OCI-LY1 (cell line): ENCODE measurements around the gene ST3GAL2.

Experiments
- H2AFZ ChIP-seq: fragments of 200-600 bp; sonication (generic), shearing (Covaris generic); 2 replicates; pipeline ENCODE4 v1.6.0; 2014; ENCODE audit warnings: antibody characterized with exemption, mild to moderate bottlenecking, low read length
- H3F3A ChIP-seq: fragments of 200-600 bp; sonication (generic), shearing (Covaris generic); 2 replicates; pipeline ENCODE4 v1.6.0; 2014; ENCODE audit warnings: mild to moderate bottlenecking, antibody characterized with exemption, low read length, moderate library complexity; ENCODE audit not compliant: insufficient read depth
- H3K27ac ChIP-seq: fragments of 200-600 bp; sonication (generic); 2 replicates; pipeline ENCODE4 v1.5.1; 2014; ENCODE audit warnings: low read length, mixed run types, mild to moderate bottlenecking, low read depth; ENCODE audit not compliant: poor library complexity, severe bottlenecking
- H3K27me3 ChIP-seq: fragments of 200-600 bp; sonication (generic); 2 replicates; pipeline ENCODE4 v1.6.0; 2014; ENCODE audit warnings: antibody characterized with exemption, mild to moderate bottlenecking, low read length, moderate library complexity; ENCODE audit not compliant: insufficient read depth
- H3K36me3 ChIP-seq: fragments of 200-600 bp; sonication (generic); 2 replicates; pipeline ENCODE4 v1.6.1; 2014; ENCODE audit warnings: mild to moderate bottlenecking, antibody characterized with exemption, low read length, moderate library complexity, mixed read lengths; ENCODE audit not compliant: insufficient read depth
- H3K4me1 ChIP-seq: fragments of 200-600 bp; sonication (generic); 2 replicates; pipeline ENCODE4 v1.5.1; 2014; ENCODE audit warnings: mild to moderate bottlenecking, low read length, moderate library complexity; ENCODE audit not compliant: insufficient read depth, severe bottlenecking
- H3K4me2 ChIP-seq: fragments of 200-600 bp; sonication (generic), shearing (Covaris generic); 2 replicates; pipeline ENCODE4 v1.6.1; 2014; ENCODE audit warnings: low read length
- H3K4me3 ChIP-seq: fragments of 200-600 bp; sonication (generic); 2 replicates; pipeline ENCODE4 v1.5.1; 2014; ENCODE audit warnings: low read length, low read depth, mild to moderate bottlenecking, mixed read lengths; ENCODE audit not compliant: poor library complexity, severe bottlenecking
- H3K79me2 ChIP-seq: fragments of 200-600 bp; shearing (Covaris generic); 2 replicates; pipeline ENCODE4 v1.6.1; 2016; ENCODE audit warnings: mixed run types, low read length, mixed read lengths; ENCODE audit not compliant: insufficient read depth
- H3K9ac ChIP-seq: fragments of 200-600 bp; sonication (generic), shearing (Covaris generic); 2 replicates; pipeline ENCODE4 v1.6.1; 2014; ENCODE audit warnings: mild to moderate bottlenecking, low read length, mixed read lengths
- H3K9me2 ChIP-seq: fragments of 200-600 bp; sonication (generic), shearing (Covaris generic); 2 replicates; pipeline ENCODE4 v1.6.1; 2014; ENCODE audit warnings: low read depth, mild to moderate bottlenecking, low read length, mixed read lengths
- H3K9me3 ChIP-seq: fragments of 200-600 bp; shearing (Covaris generic); 2 replicates; pipeline ENCODE4 v1.6.1; 2014; ENCODE audit warnings: low read length, mixed read lengths
- H4K20me1 ChIP-seq: fragments of 200-600 bp; sonication (generic), shearing (Covaris generic); 2 replicates; pipeline ENCODE4 v1.6.0; 2016; ENCODE audit warnings: mild to moderate bottlenecking, low read length; ENCODE audit not compliant: insufficient read depth
- CTCF ChIP-seq: fragments of 200-600 bp; sonication (generic), shearing (Covaris generic); IDR thresholded peaks from 2 replicates; pipeline ENCODE4 v1.5.1; 2017; ENCODE audit warnings: mild to moderate bottlenecking, antibody characterized with exemption, low read length, moderate library complexity, mixed read lengths
- EZH2 ChIP-seq: fragments of 200-600 bp; sonication (generic), shearing (Covaris generic); IDR thresholded peaks from 2 replicates; pipeline ENCODE4 v1.8.0; 2017; ENCODE audit warnings: borderline replicate concordance, mixed run types, mild to moderate bottlenecking, antibody characterized with exemption, low read length, moderate library complexity, mixed read lengths

Gene ST3GAL2

DNA sequence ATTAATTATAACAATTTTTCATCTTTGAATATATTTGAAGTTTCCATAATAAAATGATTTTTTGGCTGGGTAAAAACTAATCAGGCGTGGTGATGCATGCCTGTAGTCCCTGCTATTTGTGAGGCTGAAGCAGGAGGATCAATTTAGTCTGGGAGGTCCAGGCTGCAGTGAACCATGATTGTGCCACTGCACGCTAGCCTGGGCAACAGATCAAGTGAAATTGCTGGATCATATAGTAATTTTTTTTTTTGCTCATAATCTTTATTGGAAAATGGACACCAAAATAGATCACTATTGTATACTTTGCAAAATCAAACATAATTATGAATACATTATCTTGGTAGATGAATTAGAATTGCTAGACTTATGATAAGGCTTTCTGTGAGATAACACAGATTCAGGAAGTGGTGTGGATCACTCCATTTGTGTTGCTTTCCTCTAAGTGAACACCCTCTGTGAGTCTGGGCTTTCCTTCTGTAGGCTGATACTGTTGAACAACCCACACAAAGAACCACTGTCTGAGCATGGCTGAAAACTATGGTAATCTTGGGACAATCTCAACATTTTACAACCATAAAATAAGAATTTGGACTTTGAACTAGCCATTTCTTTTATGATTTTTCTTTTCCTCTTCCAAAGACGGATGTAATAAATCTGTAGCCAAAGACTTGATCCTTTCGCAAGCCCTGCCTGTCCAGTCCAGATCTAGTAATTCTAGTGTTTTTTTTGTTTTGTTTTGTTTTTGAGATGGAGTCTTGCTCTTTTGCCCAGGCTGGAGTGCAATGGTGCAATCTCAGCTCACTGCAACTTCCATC lies 5.6 kb upstream of the ST3GAL2 start:
- Histone ChIP-seq H3F3A (no peaks in the 10 kb centered on the region), H3K4me1 (peaks cover 8% of the 10 kb centered on the region), H3K4me2 (no peak overlapping the region), H3K4me3 (no peak overlapping the region), H3K79me2 (no peaks in the 10 kb centered on the region), H3K9ac (no peak overlapping the region), H3K9me3 (no peaks in the 10 kb centered on the region), H3K9me2 (no peaks in the 10 kb centered on the region), H4K20me1 (no peaks in the 10 kb centered on the region), H3K27me3 (no peaks in the 10 kb centered on the region), H2AFZ (no peak overlapping the region), H3K27ac (no peak overlapping the region), H3K36me3 (no peaks in the 10 kb centered on the region)
- TF ChIP-seq CTCF (no peak), EZH2 (no peak)

GRCh38 chr16:70442344-70442743 lies 3.4 kb upstream of the ST3GAL2 start:
- Histone ChIP-seq H3K27ac (no peak overlapping the region), H3K79me2 (0 out of 2 replicates have a peak, but pooled peaks cover 6% of the 10 kb centered on the region), H3K9ac (no peak overlapping the region), H3K4me1 (peaks cover 18% of the 10 kb centered on the region), H3K36me3 (no peaks in the 10 kb centered on the region), H2AFZ (no peak overlapping the region), H3K4me2 (no peak overlapping the region), H4K20me1 (no peaks in the 10 kb centered on the region), H3K4me3 (no peak overlapping the region), H3K9me2 (no peaks in the 10 kb centered on the region), H3K27me3 (no peaks in the 10 kb centered on the region), H3K9me3 (no peaks in the 10 kb centered on the region), H3F3A (no peaks in the 10 kb centered on the region)
- no peak for TF ChIP-seq CTCF

GRCh38 chr16:70441406-70441990 lies 2.6 kb upstream of the ST3GAL2 start:
- no peak overlapping the region for H3K4me2 ChIP-seq
- no peaks in the 10 kb centered on the region for H4K20me1 ChIP-seq
- TF ChIP-seq CTCF (no peak), EZH2 (no peak)
- no peak overlapping the region for H3K9ac ChIP-seq
- no peaks in the 10 kb centered on the region for H3K27me3 ChIP-seq
- H3K36me3 ChIP-seq = no peaks in the 10 kb centered on the region
- no peak overlapping the region for H2AFZ ChIP-seq
- peaks cover 9% of the 10 kb centered on the region; the same call in 1 of the 2 replicates for H3K79me2 ChIP-seq
- H3K9me2 ChIP-seq = no peaks in the 10 kb centered on the region
- H3K4me1 ChIP-seq = peaks cover 27% of the 10 kb centered on the region
- H3F3A ChIP-seq = no peaks in the 10 kb centered on the region
- no peak overlapping the region for H3K4me3 ChIP-seq
- no peak overlapping the region for H3K27ac ChIP-seq
- no peaks in the 10 kb centered on the region for H3K9me3 ChIP-seq
